HepG2 (cell line): ENCODE measurements around the gene STRBP. TPM values are rescaled to one million over a fixed set of nuclear protein-coding genes. Genes with fewer than 3 reads are reported as not detected.
A peak's percentile ranks its signal among the peaks of the same experiment; 100 is the strongest.

Experiments
- ATAC-seq: fragments of 200-7000 bp; cut with Tn5 transposase; 3 replicates; pipeline ENCODE4 v1.9.1; 2020; ENCODE audit warnings: mild to moderate bottlenecking, moderate library complexity
- BruUV-seq: library from RNA; stranded (reverse); fragments of 400-500 nt; replicated peaks from 2 replicates; lab custom pipeline; 2021; lab: Mats Ljungman, UMichigan
- CTCF ChIA-PET: fragments of 300-600 bp; formaldehyde crosslinking; extraction: SDS; loops from one replicate; lab custom pipeline; 2021; ENCODE audit warnings: low total read pairs, inconsistent platforms, low intra/inter-chr PET ratio; lab: Yijun Ruan, JAX
- POLR2A ChIA-PET: fragments of 350-600 bp; sonication (Branson Sonifier 250); formaldehyde crosslinking; loops from one replicate; lab custom pipeline; 2020; ENCODE audit warnings: antibody characterized with exemption, inconsistent platforms; lab: Yijun Ruan, JAX
- DNase-seq: peaks from one replicate; pipeline ENCODE4 v3.0.0-alpha.2; 2015; ENCODE audit warnings: low spot score
- FAIRE-seq: peaks from 3 replicates; lab custom pipeline; 2011; peaks lifted over from hg19 to GRCh38; lab: Jason Lieb, UNC
- H2AFZ ChIP-seq: one replicate; pipeline ENCODE4 v1.6.1; 2011; ENCODE audit warnings: low read length, inconsistent platforms
- H3K27ac ChIP-seq: fragments of 300-600 bp; 3 replicates; pipeline ENCODE4 v1.8.0; 2011; ENCODE audit warnings: mixed run types, mild to moderate bottlenecking, mixed read lengths, low read length, inconsistent platforms; ENCODE audit not compliant: insufficient read depth; ENCODE audit errors: extremely low read length
- H3K27me3 ChIP-seq, 2 experiments: fragments of 200-600 bp in 1 of 2; 2 replicates in 1 of 2; 3 replicates in 1 of 2; pipeline versions ENCODE4 v1.6.0 to v1.8.0; 2011; ENCODE audit warnings: low read length in 2 of 2, mild to moderate bottlenecking in 2 of 2, moderate library complexity in 2 of 2, inconsistent platforms in 1 of 2; ENCODE audit not compliant: insufficient read depth in 2 of 2, control insufficient read depth in 1 of 2
- H3K36me3 ChIP-seq, 2 experiments: fragments of 200-600 bp in 1 of 2; replicated peaks in 1 of 2; 2 replicates in 1 of 2; 3 replicates in 1 of 2; pipeline versions ENCODE4 v1.5.1 to v1.8.0; 2011; ENCODE audit warnings: low read length in 2 of 2, inconsistent platforms in 1 of 2; ENCODE audit not compliant: insufficient read depth in 2 of 2, control insufficient read depth in 1 of 2
- H3K4me1 ChIP-seq: 2 replicates; pipeline ENCODE4 v1.5.1; 2012; ENCODE audit warnings: low read length, inconsistent platforms; ENCODE audit not compliant: insufficient read depth
- H3K4me2 ChIP-seq: 2 replicates; pipeline ENCODE4 v1.6.0; 2011; ENCODE audit warnings: low read depth, low read length, inconsistent platforms
- H3K4me3 ChIP-seq, 3 experiments: fragments of 200-600 bp in 1 of 3; sonication (generic), shearing (Covaris generic) in 1 of 3; replicated peaks in 1 of 3; 2 replicates each; pipeline ENCODE4 v1.5.1; 2011 to 2016; ENCODE audit warnings: low read length in 3 of 3, inconsistent platforms in 2 of 3, low read depth in 2 of 3, mild to moderate bottlenecking in 2 of 3, control low read depth in 1 of 3, mixed read lengths in 1 of 3; ENCODE audit not compliant: insufficient read depth in 1 of 3
- H3K79me2 ChIP-seq: one replicate; pipeline ENCODE4 v1.6.1; 2011; ENCODE audit warnings: low read length, inconsistent platforms; ENCODE audit not compliant: insufficient read depth
- H3K9ac ChIP-seq: 2 replicates; pipeline ENCODE4 v1.6.0; 2011; ENCODE audit warnings: mild to moderate bottlenecking, low read depth, low read length, inconsistent platforms; ENCODE audit not compliant: insufficient read depth
- H3K9me3 ChIP-seq: 2 replicates; pipeline ENCODE4 v1.5.1; 2012; ENCODE audit warnings: mild to moderate bottlenecking, low read length
- H4K20me1 ChIP-seq: 2 replicates; pipeline ENCODE4 v1.6.0; 2011; ENCODE audit warnings: inconsistent platforms, mild to moderate bottlenecking, low read length, moderate library complexity; ENCODE audit not compliant: insufficient read depth
- ATF2 ChIP-seq: sonication (generic); formaldehyde crosslinking; IDR thresholded peaks from 2 replicates; pipeline ENCODE4 v1.4.0; 2020; ENCODE audit warnings: missing genetic modification reagents
- ATRX ChIP-seq: sonication (generic); formaldehyde crosslinking; IDR thresholded peaks from 2 replicates; pipeline ENCODE4 v1.4.0; 2020; ENCODE audit warnings: missing genetic modification reagents, borderline replicate concordance
- GTF3A ChIP-seq: sonication (generic); formaldehyde crosslinking; conservative IDR thresholded peaks from 2 replicates; pipeline ENCODE4 v1.4.0; 2020; ENCODE audit warnings: mild to moderate bottlenecking, missing genetic modification reagents
- PHF8 ChIP-seq: sonication (generic); formaldehyde crosslinking; IDR thresholded peaks from 2 replicates; pipeline ENCODE4 v1.5.0; 2020; ENCODE audit warnings: missing genetic modification reagents
- THYN1 ChIP-seq: sonication (generic); formaldehyde crosslinking; IDR thresholded peaks from 2 replicates; pipeline ENCODE4 v1.8.1; 2023; ENCODE audit warnings: low read depth, mild to moderate bottlenecking, moderate library complexity, missing genetic modification reagents, borderline replicate concordance
- ZNF263 ChIP-seq: sonication (generic); formaldehyde crosslinking; IDR thresholded peaks from 2 replicates; pipeline ENCODE4 v1.4.0; 2020; ENCODE audit warnings: missing genetic modification reagents
- ZNF570 ChIP-seq: sonication (generic); formaldehyde crosslinking; IDR thresholded peaks from 2 replicates; pipeline ENCODE4 v1.4.0; 2020; ENCODE audit warnings: mild to moderate bottlenecking, missing genetic modification reagents, borderline replicate concordance
- ZNF629 ChIP-seq: sonication (generic); formaldehyde crosslinking; conservative IDR thresholded peaks from 2 replicates; pipeline ENCODE4 v1.5.0; 2020; ENCODE audit warnings: missing genetic modification reagents
- ZNF687 ChIP-seq: sonication (generic); formaldehyde crosslinking; IDR thresholded peaks from 2 replicates; pipeline ENCODE4 v1.5.1; 2020; ENCODE audit warnings: mild to moderate bottlenecking, missing genetic modification reagents, moderate library complexity
- ZNF792 ChIP-seq: IDR thresholded peaks from 2 replicates; pipeline ENCODE4 v1.6.1; 2016
- WGBS: methylation state at CpG from one replicate; pipeline ENCODE4 v1.1.6; 2017; ENCODE audit warnings: low lambda C conversion rate; 5-methylcytosine and 5-hydroxymethylcytosine counted together
- in situ Hi-C: cut with HindIII; loops from 2 replicates; pipeline ENCODE4 v1.10.0; 2017; ENCODE audit warnings: low pct_unique_long_range_greater_than_20kb; ENCODE audit not compliant: extremely low pct_ligation_motif_present
- intact Hi-C: fragments of 100-400 bp; cut with micrococcal nuclease; formaldehyde crosslinking; loops from one replicate; pipeline ENCODE4 v1.10.0; 2022; ENCODE audit not compliant: unreplicated experiment
- polyA plus RNA-seq, 8 experiments: library from polyadenylated mRNA; depleted of rRNA in 3 of 8; stranded (reverse) in 7 of 8; unstranded in 1 of 8; fragments of >200 nt; fragmentation: Illumina TruSeq in 4 of 8; extraction: Trizol in 4 of 8; gene quantifications; 2 replicates each; pipeline versions ENCODE4 v1.2.1 to v1.2.3, GENCODE V29; 2011 to 2016; ENCODE audit warnings: low read depth in 4 of 8, missing spikeins in 1 of 8, mixed read lengths in 1 of 8; ENCODE audit not compliant: insufficient read depth in 1 of 8
- total RNA-seq, 5 experiments: library from RNA; depleted of rRNA; stranded (reverse); fragments of >200 nt; fragmentation: Illumina TruSeq; extraction: Trizol; gene quantifications; 2 replicates each; pipeline ENCODE4 v1.2.3, GENCODE V29; 2016; ENCODE audit warnings: low read depth in 1 of 5

STRBP gene
- total and polyA plus RNA-seq, 2 of the 13 experiments (the other 11 are each of a cell fraction or from before 2014, with no cell fraction given) = 14.5 to 38.5 TPM

- 0 out of 2 replicates have a peak, but pooled peaks have one; percentile 48 for TF ChIP-seq ZNF263 (CRISPR knock-in tag)
- no peak for TF ChIP-seq ZNF629 (CRISPR knock-in tag)
- TF ChIP-seq ZNF570 (CRISPR knock-in tag) = no peak
- peak; percentile 27 for TF ChIP-seq ZNF687 (CRISPR knock-in tag)
- no peak for TF ChIP-seq PHF8 (CRISPR knock-in tag)
- TF ChIP-seq THYN1 (CRISPR knock-in tag) = no peak
- TF ChIP-seq ATF2 (CRISPR knock-in tag) = no peak
- no peak for TF ChIP-seq ZNF792 (CRISPR knock-in tag)
- no peak for TF ChIP-seq ATRX (CRISPR knock-in tag)
- no peak for TF ChIP-seq GTF3A (CRISPR knock-in tag)
- Histone ChIP-seq H3K27me3 (peaks cover 0 to 26% of the 10 kb centered on the region in 2 experiments; a peak in 4 of 5 replicates), H3K27ac (no peak overlapping the region), H3K4me1 (peaks cover 49% of the 10 kb centered on the region), H2AFZ (peak overlapping the region; percentile 25), H3K79me2 (no peaks in the 10 kb centered on the region), H4K20me1 (no peaks in the 10 kb centered on the region), H3K4me3 (peak overlapping the region in 1 of 3 experiments; percentile 53; a peak in 2 of 6 replicates), H3K4me2 (peak overlapping the region; percentile 59), H3K9ac (no peak overlapping the region), H3K9me3 (no peaks in the 10 kb centered on the region), H3K36me3 (no peaks in the 10 kb centered on the region)
- BruUV-seq = no TSS peak
- no CpG with 5 or more reads among the region's 3 CpGs for WGBS
- no peak for DNase-seq
- POLR2A ChIA-PET = interaction anchor here (1.0 kb wide), 1 partner anchor 10 kb away, joined by 3 read pairs; no protein-coding TSS in a partner anchor
- no peak for FAIRE-seq
- ATAC-seq = peak; percentile 72
- in situ Hi-C loops (no loop called here), intact Hi-C loops (no loop called here)
- CTCF ChIA-PET = no interaction called here
Observed at GRCh38 chr9:123300554-123300953, 32.2 kb upstream of the STRBP start.
